Kidney (tissue), 14 donors: ENCODE data around the gene EPHB3. TPM values are rescaled to one million over a fixed set of nuclear protein-coding genes. Genes with fewer than 3 reads are reported as not detected.

Experiments
- DNase-seq, 5 donors: peaks; one replicate each; pipeline ENCODE4 v3.0.0-alpha.2; 2013 to 2020
- FAIRE-seq: peaks from 2 replicates; lab custom pipeline; 2012; peaks lifted over from hg19 to GRCh38; lab: Jason Lieb, UNC
- H3K27ac ChIP-seq, 2 donors: one replicate each; pipeline ENCODE4 v1.7.0; 2013; ENCODE audit warnings: low read depth in 2 of 2, low read length in 2 of 2, inconsistent platforms in 1 of 2
- H3K27me3 ChIP-seq: one replicate; pipeline ENCODE4 v1.7.1; 2013; ENCODE audit warnings: low read length, inconsistent platforms; ENCODE audit not compliant: control insufficient read depth, insufficient read depth
- H3K36me3 ChIP-seq, 3 donors: one replicate each; pipeline versions ENCODE4 v1.7.0 to v1.7.1; 2013; ENCODE audit warnings: low read length in 3 of 3, control low read depth in 1 of 3, inconsistent platforms in 1 of 3; ENCODE audit not compliant: insufficient read depth in 3 of 3, control insufficient read depth in 2 of 3
- H3K4me1 ChIP-seq, 3 donors: one replicate each; pipeline versions ENCODE4 v1.7.0 to v1.7.1; 2013; ENCODE audit warnings: low read length in 3 of 3, inconsistent platforms in 1 of 3, low read depth in 1 of 3; ENCODE audit not compliant: control insufficient read depth in 2 of 3, insufficient read depth in 2 of 3
- H3K4me3 ChIP-seq, 3 donors: one replicate each; pipeline versions ENCODE4 v1.7.0 to v1.8.1; 2013; ENCODE audit warnings: low read length in 3 of 3, control low read depth in 1 of 3, inconsistent platforms in 1 of 3
- H3K9ac ChIP-seq, 3 donors: one replicate each; pipeline versions ENCODE4 v1.7.0 to v1.7.1; 2013; ENCODE audit warnings: low read length in 3 of 3, control low read depth in 1 of 3, inconsistent platforms in 1 of 3
- H3K9me3 ChIP-seq, 3 donors: one replicate each; pipeline versions ENCODE4 v1.7.0 to v1.7.1; 2013; ENCODE audit warnings: low read length in 3 of 3, control low read depth in 1 of 3, inconsistent platforms in 1 of 3; ENCODE audit not compliant: control insufficient read depth in 2 of 3, insufficient read depth in 1 of 3
- intact Hi-C: fragments of 100-400 bp; cut with DNase I; formaldehyde crosslinking; loops from one replicate; pipeline ENCODE4 v1.11.1; 2022
- polyA plus RNA-seq: library from polyadenylated mRNA; stranded (reverse); fragments of 350-450 nt; fragmentation: Illumina TruSeq; extraction: RNeasy Lipid Tissue Mini Kit (QIAGEN cat#74804); gene quantifications from one replicate; pipeline ENCODE4 v1.2.3, GENCODE V29; 2014; ENCODE audit warnings: low read depth, low replicate concordance; ENCODE audit not compliant: insufficient read depth
- total RNA-seq: library from RNA; stranded (reverse); fragmentation: NEBNext Ultra II Directional; extraction: Animal tissue kit (Norgen Biotek cat#: 25700); gene quantifications from one replicate; pipeline ENCODE4 v1.2.1, GENCODE V29; 2021
- TF ChIP-seq, protein P1 (sequence below): IDR thresholded peaks from 3 replicates; pipeline ENCODE4 v1.5.1; 2012; ENCODE audit warnings: mild to moderate bottlenecking, moderate library complexity, borderline replicate concordance; ENCODE audit not compliant: insufficient read depth; ENCODE audit errors: extremely low read depth
- donor health status: control.
- donor health status: control.
- donor health status: control.
- donor health status: control.
- donor health status: control.
- donor health status: DM: yes; HTN: yes; CAD: no.
- donor health status: Normal renal cell carcinoma (clear cell type).

Gene EPHB3
- total and polyA plus RNA-seq, 2 donors from 2014 or later = 1.4 to 3.8 TPM

DNA sequence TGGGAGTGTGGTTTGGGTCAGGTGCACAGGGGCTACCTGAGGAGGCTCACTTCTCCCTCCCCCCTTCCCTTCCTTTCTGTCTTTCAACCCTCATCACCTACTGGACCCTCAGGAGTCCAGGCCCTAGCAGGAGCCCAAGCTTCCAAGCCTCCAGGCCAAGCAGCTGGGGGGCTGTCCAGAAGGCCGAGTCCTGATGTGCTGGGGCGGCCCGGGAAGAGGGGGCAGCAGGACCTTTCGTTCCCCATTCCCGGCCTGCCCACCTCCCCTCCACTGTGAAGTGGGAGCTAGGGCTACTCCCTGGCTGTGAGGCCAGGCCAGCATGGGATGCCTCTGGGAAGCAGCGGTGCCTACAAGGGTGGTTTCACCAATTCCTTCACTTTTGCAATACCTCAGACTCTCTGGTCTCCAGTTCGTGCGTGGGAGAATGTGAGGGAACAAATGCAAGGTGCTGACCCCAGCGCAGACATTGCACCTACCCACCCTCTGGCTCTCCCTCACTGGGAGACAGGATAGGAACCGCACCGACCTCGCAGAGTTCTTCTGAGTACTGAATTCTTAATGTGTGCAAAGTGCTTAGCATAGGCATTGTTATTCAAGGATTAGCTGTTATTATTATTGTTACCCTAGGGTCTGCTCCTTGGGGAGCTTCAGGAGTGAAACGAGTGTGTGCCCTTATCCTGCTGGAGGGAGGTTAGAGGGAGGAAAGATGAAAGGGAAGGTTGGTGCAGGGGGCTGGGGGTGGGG lies 2.5 kb downstream of the EPHB3 start:
- Histone ChIP-seq H3K27ac (no peak overlapping the region), H3K4me3 (peak overlapping the region in 2 of 3 donors; percentile 40 to 47), H3K4me1 (peaks cover 3 to 24% (median 10%) of the 10 kb centered on the region in 3 donors), H3K27me3 (no peaks in the 10 kb centered on the region), H3K9me3 (no peaks in the 10 kb centered on the region), H3K36me3 (no peaks in the 10 kb centered on the region), H3K9ac (peak overlapping the region in 1 of 3 donors; percentile 61)
- TF ChIP-seq, protein P1, sequence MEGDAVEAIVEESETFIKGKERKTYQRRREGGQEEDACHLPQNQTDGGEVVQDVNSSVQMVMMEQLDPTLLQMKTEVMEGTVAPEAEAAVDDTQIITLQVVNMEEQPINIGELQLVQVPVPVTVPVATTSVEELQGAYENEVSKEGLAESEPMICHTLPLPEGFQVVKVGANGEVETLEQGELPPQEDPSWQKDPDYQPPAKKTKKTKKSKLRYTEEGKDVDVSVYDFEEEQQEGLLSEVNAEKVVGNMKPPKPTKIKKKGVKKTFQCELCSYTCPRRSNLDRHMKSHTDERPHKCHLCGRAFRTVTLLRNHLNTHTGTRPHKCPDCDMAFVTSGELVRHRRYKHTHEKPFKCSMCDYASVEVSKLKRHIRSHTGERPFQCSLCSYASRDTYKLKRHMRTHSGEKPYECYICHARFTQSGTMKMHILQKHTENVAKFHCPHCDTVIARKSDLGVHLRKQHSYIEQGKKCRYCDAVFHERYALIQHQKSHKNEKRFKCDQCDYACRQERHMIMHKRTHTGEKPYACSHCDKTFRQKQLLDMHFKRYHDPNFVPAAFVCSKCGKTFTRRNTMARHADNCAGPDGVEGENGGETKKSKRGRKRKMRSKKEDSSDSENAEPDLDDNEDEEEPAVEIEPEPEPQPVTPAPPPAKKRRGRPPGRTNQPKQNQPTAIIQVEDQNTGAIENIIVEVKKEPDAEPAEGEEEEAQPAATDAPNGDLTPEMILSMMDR = no peak
- peak in 2 of 5 donors; percentile 29 to 57 for DNase-seq
- intact Hi-C loops = no loop called here
- FAIRE-seq = no peak

DNA sequence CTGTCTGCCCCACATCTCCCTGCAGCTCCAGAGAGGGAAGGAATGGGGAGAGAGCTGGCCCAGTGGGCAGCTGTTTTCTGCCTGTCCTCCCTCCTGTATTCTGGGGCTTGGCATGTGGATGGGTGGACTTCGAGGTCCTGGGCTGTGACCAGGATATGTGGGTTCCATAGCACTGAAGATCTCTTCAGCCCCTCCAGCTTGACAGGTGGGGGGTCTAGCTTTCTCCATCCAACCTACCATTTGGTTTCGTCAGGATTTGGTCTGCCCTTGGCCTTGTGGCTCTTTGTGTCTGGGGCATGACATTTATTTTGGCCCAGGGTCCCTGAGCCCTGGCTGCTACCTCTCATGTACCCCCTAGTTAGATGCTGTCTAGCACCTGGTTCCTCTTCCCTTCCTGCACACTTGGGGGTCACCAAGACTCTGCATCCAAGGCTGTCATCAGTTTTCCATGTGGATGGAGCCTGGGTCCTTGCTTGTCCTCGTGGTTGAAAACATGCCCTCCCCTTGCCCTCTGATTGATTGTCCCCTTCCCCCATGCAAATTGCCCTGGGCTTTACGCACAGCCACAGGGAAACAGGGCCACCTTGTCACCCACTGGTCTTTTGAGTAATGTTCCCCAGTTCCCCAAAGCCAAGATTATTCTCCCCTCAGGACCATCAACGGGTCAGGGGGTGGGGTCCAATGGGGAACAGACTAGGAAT lies 3.2 kb downstream of the EPHB3 start:
- FAIRE-seq (no peak), DNase-seq (no peak)
- Histone ChIP-seq H3K4me3 (no peak overlapping the region), H3K9me3 (no peaks in the 10 kb centered on the region), H3K27me3 (no peaks in the 10 kb centered on the region), H3K36me3 (no peaks in the 10 kb centered on the region), H3K4me1 (peaks cover 3 to 29% (median 10%) of the 10 kb centered on the region in 3 donors), H3K9ac (no peak overlapping the region), H3K27ac (peak overlapping the region in 1 of 2 donors; percentile 65)
- TF ChIP-seq, protein P1 = no peak
- intact Hi-C loops = no loop called here

DNA sequence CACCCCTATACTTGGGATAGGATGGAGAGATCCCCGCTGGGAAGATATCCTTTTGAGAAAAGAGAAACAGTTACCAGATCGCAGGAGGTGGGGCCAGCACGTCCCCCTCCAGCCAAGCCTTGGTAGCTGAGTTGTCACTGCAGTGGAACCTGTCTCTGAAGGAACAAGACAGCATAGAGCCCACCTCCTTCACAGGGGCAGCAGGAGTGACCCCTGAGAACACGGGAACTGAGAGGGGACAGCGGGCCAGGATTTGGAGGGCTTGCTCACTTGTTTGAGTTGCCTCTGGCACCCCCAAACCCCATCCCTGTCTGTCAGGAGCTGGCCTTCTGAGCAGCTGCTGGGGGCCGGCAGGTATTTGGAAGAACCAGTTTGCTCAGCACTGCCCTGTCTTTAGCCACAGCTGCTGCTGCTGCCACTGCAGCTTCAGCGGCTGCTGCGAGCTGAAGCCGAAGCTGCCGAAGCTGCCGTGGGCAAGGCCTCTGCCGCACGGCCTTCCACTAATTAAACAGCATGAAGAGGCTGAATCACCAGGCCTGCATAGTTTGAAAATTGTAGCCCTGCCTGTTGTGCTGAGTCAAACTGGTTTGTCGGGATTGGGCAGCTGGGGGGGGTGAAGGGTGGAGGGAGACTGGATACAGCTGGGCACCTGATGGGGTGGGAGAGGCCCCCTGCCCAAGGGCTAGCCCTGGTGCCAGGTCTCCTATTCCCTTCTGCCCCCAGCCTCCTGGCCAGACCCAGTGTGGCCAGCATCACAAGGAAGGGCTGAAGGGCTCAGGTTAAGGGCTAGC lies 4.0 kb downstream of the EPHB3 start:
- Histone ChIP-seq H3K27ac (peak overlapping the region; percentile 80), H3K27me3 (no peaks in the 10 kb centered on the region), H3K36me3 (no peaks in the 10 kb centered on the region), H3K4me3 (no peak overlapping the region), H3K4me1 (peaks cover 3 to 27% (median 10%) of the 10 kb centered on the region in 3 donors), H3K9ac (no peak overlapping the region), H3K9me3 (no peaks in the 10 kb centered on the region)
- TF ChIP-seq, protein P1 = no peak
- intact Hi-C loops = no loop called here
- FAIRE-seq (no peak), DNase-seq (peak; percentile 81 to 91 (median 86))
